GM12875 (cell line): Measurements from ENCODE around the gene PIK3C2A.

ENCODE experiments used
- H3K4me3 ChIP-seq: one replicate; pipeline ENCODE4 v1.5.1; 2011; ENCODE audit warnings: low read depth, low read length, control low read depth
- CTCF ChIP-seq: IDR thresholded peaks from 2 replicates; pipeline ENCODE4 v1.5.1; 2011; ENCODE audit warnings: low read depth, mild to moderate bottlenecking, control low read depth, inconsistent platforms, low read length, moderate library complexity, borderline replicate concordance; ENCODE audit not compliant: insufficient read depth

PIK3C2A gene

GRCh38 chr11:17184882-17185587 lies 22.8 kb downstream of the PIK3C2A start:
- H3K4me3 ChIP-seq: no peak overlapping the region

GRCh38 chr11:17183836-17184235 lies 23.9 kb downstream of the PIK3C2A start:
- no peak for TF ChIP-seq CTCF
- no peak overlapping the region for H3K4me3 ChIP-seq

More at GRCh38 chr11:17184882-17185587, 22.8 kb downstream of the PIK3C2A start:
- TF ChIP-seq CTCF: no peak

GRCh38 chr11:17179970-17180369 lies 27.8 kb downstream of the PIK3C2A start:
- no peak for TF ChIP-seq CTCF
- no peak overlapping the region for H3K4me3 ChIP-seq

GRCh38 chr11:17173332-17173731 lies 34.5 kb downstream of the PIK3C2A start:
- H3K4me3 ChIP-seq: no peak overlapping the region
- TF ChIP-seq CTCF: no peak

- TF ChIP-seq CTCF: no peak
- H3K4me3 ChIP-seq: no peak overlapping the region
Measured at GRCh38 chr11:17171916-17172315, 35.9 kb downstream of the PIK3C2A start.

GRCh38 chr11:17171343-17171742 lies 36.4 kb downstream of the PIK3C2A start:
- no peak overlapping the region for H3K4me3 ChIP-seq
- TF ChIP-seq CTCF: no peak

GRCh38 chr11:17169876-17170275 lies 37.9 kb downstream of the PIK3C2A start:
- H3K4me3 ChIP-seq: no peak overlapping the region
- no peak for TF ChIP-seq CTCF
